HG03342 (cell line): Measurements from ENCODE around the gene ADAM10.

Experiments
- ATAC-seq: cut with Tn5 transposase; IDR thresholded peaks from one replicate; pipeline ENCODE4 v1.9.1; 2021; ENCODE audit warnings: mild to moderate bottlenecking, moderate library complexity; ENCODE audit not compliant: unreplicated experiment

ADAM10 gene

GRCh38 chr15:58587486-58587885 is 162.0 kb downstream of the ADAM10 start:
- ATAC-seq, result no peak

DNA sequence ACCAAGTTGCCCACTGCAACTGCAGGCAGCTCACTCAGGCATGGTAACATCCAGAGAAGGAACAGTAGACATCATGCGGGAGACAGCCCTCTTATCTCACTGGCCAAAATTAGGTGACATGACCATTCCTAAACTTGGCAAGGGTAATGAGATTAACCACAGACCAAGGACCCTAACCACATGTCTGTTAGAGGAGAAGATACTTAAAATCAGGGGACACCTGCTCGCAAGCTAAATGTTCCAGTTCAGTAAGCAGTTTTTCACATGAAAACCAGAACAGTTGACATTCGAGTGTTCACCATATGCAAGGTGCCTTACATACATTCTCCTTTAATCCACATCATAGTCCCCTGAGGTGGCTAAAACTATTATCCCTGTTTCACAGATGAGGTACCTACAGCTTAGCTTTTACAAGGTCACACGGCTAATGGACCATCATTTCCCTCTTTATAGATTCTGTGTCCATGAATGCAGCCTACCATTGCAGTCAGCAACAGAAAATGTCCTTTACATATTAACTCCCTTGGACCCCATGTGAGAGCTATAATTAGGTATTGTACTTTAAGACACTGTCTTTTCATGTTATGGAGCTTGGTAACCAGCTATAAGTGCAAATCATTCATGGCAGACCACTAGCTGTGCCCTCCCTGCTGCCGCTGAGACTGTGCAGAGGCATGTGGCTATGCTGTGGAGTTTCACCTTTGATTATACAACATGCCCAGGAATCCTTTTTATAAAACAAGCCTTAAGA is 163.6 kb downstream of the ADAM10 start:
- no peak for ATAC-seq

- no peak for ATAC-seq
Measured at GRCh38 chr15:58584789-58585461, 164.6 kb downstream of the ADAM10 start.

DNA sequence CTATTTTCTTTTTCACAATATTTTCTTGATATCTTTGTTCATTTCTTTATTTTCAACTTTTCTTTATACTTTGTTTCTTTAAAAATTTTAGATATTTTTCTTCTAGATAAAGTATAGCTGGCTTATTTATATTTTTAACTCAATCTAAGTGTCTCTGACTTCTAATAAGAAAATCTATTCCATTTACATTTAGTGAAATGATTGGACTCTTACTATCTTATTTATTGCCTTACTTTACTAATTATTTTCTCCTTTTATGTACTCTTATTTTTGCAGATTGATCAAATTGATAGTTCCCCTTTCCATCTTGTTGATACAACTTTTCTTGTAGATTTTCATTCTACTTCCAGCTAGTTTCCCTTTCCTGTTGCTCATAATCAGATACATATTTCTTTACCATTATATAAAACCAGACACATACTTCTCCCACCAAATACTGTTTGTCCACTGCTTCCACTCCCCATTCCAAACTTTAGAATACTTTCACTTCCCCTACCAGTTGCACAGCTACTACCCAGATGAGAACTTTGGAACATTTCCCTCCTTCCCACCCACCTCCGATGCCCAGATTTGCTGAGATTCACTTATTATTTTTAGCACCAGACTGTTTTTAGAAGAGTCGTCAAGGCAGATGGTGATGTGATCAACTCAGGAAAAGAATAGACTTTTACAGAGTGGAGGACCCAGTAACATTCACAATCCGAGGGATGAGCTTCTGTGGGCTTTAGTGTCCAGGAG is 166.2 kb downstream of the ADAM10 start:
- no peak for ATAC-seq

- ATAC-seq, result no peak
Measured at GRCh38 chr15:58582160-58582559, 167.3 kb downstream of the ADAM10 start.

- no peak for ATAC-seq
Measured at GRCh38 chr15:58576657-58577056, 172.8 kb downstream of the ADAM10 start.

- ATAC-seq, result no peak
Measured at GRCh38 chr15:58575045-58575786, 174.3 kb downstream of the ADAM10 start.

GRCh38 chr15:58574631-58575030 is 174.9 kb downstream of the ADAM10 start:
- ATAC-seq, result no peak

- no peak for ATAC-seq
Measured at GRCh38 chr15:58573270-58573669, 176.2 kb downstream of the ADAM10 start.

DNA sequence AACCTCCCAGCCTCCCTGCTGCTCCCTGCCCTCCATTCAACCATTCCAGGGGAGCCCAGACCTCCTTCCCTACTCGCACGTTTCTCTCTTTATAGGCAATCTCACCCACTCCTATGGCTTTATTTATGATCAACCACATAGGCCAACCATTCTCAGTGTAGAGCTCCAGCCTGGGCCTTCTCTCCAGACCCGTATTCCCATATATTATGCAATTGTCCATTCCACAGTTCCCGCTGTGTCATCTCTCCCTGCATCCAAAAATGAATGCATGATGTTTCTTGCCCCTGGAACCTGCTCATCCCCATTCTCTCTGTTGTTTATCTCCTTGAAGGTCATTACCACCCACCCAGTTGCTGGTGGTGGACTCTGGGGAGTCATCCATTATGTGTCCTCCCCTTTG is 177.0 kb downstream of the ADAM10 start:
- ATAC-seq, result no peak

DNA sequence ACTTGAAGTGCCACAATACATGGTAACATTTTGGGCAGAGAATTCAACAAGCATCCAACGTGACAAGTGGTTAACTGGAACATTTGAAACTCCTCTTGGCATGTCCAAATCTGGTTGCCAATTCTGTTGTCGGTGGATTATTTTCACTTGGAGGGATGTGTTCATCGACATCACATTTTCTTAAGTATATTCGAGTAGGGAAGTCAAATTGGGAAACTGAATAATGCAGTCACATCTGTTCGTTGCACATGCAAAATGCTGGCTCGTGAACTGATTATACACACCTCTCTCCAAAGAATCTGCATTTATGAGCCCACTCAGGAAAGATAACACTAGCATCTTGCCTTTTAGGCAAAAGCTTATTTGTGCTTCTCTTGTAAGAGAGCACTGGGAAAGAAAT is 178.0 kb downstream of the ADAM10 start:
- ATAC-seq, result no peak

GRCh38 chr15:58569455-58569854 is 180.1 kb downstream of the ADAM10 start:
- no peak for ATAC-seq

DNA sequence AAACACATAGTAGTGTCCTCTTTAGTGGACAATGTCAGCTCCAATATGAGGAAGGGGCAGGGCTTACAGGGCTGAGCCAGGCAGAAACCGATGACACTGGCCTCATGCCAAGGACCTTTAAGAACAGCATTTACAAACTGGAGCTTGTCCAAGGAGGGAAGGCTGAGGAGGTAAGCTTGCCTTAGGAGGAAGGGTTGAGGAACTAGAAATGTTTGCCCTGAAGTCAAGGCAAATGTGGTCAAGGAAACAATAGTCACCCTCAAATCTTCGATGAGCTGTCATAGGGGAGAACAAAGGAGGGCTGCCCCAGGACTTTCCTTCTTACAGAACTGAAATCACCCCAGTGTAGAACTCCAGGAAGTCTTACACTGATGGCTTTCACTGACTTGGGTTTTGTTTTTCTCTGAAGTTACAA is 181.3 kb downstream of the ADAM10 start:
- no peak for ATAC-seq

- no peak for ATAC-seq
Measured at GRCh38 chr15:58566029-58566428, 183.5 kb downstream of the ADAM10 start.

GRCh38 chr15:58565619-58566018 is 183.9 kb downstream of the ADAM10 start:
- no peak for ATAC-seq

DNA sequence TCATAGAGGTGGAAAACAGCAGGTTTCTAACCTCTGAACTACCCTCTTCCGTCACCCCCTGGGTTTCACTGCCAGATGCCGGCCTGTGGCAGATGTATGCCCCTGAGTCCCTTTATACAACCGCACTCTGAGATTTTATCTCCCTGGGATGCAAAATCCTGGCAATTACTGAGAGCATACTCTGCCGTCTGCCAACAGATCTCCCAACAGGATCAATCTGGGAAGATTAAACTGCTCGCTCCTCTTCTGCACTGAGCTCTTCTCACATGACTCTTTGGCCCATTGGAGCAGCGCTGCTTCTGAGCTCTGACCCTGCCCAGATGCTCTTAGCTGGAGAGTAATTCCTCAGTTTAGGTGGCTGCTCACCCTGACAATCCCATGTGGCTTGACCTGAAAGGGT is 184.5 kb downstream of the ADAM10 start:
- no peak for ATAC-seq

- no peak for ATAC-seq
Measured at GRCh38 chr15:58562135-58562534, 187.4 kb downstream of the ADAM10 start.

GRCh38 chr15:58561321-58561720 is 188.2 kb downstream of the ADAM10 start:
- no peak for ATAC-seq

DNA sequence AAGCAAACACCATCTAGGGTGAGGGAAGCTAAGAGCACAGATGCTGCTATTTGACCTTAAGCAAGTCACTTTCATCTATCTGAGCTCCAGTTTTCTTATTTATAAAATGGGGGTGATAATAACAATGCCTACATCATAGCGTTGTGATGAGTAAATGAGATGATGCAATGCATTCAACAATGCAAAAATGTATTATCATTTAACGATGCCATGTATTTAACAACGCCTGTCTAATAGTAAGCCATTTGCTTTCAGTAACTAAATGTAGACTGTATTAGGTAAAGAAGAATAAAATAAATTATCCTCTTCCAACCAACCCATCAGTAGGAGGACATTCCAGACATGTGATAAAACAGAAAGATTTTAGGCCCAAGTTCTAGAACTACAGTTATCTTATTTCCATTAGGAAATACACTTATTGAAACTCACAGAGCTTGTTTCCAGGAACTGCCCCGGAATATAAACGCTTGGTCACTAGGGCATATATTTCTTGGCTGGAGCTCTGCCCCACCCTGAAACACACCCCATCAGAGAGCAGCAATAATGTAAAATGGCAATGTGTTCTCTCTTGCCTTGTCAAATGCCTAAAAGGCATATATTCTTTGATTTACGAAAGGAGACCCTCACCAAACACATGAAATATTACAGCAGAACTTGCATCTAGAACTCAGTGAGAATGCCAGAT is 189.5 kb downstream of the ADAM10 start:
- no peak for ATAC-seq

DNA sequence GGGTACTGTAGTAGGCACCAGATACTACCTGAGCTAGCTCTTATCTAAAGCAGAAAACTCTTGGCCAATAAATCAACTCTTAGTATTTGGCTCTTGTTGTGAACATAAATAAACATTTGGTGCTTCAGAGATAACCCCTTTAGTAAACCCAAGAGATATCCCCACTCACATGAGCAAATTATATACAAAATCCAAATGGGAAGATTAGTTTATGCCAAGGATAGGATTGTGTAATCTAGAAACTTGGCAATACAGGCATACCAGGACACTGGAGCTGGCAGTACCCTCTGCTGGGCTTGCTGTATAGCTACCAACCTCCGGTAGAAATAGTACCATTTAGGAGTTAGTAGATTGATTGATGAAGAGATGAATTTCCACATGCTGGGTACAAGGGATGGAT is 190.7 kb downstream of the ADAM10 start:
- ATAC-seq, result no peak

- ATAC-seq, result no peak
Measured at GRCh38 chr15:58556541-58556940, 193.0 kb downstream of the ADAM10 start.
